Epidermal melanocyte (primary cell): ENCODE results near the gene IL20RA.
A peak's percentile ranks its signal among the peaks of the same experiment; 100 is the strongest.
"Not testable (repeated sequence)": the region's sequence is repeated elsewhere in the genome, so short reads cannot be mapped to it uniquely, and the experiment has no call there.

Source experiments
- DNase-seq: peaks from one replicate; pipeline ENCODE4 v3.0.0; 2011; ENCODE audit warnings: low spot score; ENCODE audit not compliant: insufficient read length

IL20RA gene, protein sequence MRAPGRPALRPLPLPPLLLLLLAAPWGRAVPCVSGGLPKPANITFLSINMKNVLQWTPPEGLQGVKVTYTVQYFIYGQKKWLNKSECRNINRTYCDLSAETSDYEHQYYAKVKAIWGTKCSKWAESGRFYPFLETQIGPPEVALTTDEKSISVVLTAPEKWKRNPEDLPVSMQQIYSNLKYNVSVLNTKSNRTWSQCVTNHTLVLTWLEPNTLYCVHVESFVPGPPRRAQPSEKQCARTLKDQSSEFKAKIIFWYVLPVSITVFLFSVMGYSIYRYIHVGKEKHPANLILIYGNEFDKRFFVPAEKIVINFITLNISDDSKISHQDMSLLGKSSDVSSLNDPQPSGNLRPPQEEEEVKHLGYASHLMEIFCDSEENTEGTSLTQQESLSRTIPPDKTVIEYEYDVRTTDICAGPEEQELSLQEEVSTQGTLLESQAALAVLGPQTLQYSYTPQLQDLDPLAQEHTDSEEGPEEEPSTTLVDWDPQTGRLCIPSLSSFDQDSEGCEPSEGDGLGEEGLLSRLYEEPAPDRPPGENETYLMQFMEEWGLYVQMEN

DNA sequence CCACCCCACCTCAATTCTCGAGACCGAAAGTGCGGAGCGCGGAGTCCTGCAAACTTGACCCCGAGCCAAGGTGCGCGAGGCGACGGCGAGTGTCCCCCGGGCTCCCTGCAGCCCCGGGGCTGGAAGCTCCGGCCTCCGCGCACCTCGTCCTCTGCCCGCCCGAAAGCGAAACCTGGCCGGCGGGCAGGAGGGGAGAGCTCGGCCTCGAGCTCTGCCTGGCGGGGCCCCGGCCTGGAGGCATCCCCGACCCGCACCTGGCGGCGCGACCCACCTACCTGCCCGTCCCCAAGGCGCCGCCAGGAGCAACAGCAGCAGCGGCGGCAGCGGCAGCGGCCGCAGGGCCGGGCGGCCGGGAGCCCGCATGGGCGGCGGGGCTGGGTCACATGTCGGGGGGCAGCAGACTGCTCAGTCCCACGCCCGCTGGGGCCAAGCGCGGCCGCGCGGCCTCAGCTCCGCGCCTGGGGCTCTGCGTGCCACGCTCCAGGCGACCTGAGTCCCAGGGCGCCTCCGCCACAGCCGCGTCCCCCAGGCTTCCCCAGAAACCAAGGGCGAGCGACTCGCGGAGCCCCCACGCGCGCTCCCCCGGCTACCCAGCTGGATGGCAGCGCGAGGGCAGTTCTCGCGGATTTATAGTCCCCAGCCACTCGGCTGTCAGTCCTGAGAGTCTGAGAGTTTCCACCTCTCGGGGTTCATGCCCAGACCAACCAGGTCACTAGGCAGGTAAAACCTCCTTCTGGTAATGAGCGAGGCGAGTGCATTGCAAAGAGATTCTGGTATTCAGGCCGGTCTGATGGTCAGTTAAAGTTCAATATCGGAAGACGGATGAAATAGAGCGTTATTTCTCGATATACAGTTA, at the start of gene IL20RA:
Gene IL20RA (minus strand): TSS at position 600 of the 856 bp plus-strand sequence. CDS start 237 bp downstream, at position 363.
- no peak for DNase-seq

DNA sequence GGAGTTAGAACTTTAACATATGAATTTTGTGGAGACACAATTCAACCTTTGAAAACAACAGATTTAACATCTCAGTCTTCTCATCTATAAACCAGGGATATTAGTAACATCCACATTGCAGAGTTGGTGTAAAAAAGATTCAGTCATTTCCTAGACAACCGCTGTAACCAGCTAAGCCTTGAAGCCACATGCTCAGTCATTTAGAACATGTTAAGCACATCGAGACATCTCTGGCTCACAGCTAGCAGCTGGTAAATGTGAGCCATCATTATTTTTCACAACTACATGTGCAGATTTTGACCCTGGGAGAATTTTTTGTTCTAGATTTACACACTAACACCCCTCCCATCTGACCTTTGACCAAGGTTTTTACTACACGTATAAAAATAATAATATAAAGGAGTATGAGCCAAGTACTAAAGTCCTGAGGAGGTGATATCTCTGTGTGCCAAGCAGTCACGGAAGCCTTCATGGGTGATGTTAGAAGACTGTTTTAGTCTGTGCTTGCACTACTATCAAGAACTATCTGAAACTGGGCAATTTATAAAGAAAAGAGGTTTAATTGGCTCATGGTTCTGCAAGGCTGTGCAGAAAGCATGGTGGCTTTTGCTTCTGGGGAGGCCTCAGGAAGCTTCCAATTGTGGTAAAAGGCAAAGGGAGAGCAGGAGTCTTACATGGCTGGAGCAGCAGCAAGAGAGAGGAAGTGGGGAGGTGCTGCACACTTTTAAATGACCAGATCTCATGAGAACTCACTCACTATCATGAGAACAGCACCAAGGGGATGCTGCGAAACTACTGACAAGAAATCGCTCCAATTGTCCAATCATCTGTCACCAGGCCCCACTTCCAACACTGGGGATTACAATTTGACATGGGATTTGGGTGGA, 48.7 kb upstream of the IL20RA start:
- no peak for DNase-seq

DNA sequence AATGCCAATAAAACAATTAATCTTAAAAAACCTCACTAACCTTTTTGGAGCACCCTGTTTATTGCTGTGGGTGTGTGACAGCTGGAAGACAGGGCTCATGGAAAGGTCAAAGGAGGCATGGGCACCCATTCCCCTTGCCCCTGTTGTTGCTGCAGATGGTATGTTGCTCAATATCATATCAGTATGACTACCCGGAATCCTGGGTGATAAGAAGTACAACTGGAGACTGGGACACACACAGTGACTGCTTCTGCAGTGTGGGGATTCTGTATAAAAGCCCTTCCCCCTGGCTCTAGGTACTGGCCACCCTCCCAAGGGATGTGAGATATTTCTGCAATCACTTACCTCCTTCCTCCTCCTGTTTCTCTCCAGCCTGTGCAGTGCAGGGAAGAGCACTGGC, 47.3 kb upstream of the IL20RA start:
- DNase-seq, result no peak

DNA sequence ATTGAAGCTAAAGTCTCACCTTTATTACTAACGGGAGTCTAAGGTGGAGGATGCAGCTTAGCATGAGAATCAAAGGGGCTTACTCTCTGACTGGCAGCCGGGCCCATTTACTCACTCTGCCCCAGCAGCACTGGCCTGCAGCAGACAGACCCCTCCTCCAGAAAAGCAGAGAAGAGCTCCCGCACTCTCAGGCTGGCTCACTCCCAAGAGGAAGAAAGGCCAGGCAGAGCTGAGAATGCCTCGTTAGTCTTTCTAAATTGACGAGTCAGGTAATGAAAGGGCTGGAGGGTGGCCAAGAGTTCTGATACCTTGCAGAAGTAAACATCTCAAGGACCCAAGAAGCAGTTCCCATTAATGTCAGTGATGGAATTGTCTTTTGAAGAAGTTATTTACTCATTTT, 44.5 kb upstream of the IL20RA start:
- no peak for DNase-seq

DNA sequence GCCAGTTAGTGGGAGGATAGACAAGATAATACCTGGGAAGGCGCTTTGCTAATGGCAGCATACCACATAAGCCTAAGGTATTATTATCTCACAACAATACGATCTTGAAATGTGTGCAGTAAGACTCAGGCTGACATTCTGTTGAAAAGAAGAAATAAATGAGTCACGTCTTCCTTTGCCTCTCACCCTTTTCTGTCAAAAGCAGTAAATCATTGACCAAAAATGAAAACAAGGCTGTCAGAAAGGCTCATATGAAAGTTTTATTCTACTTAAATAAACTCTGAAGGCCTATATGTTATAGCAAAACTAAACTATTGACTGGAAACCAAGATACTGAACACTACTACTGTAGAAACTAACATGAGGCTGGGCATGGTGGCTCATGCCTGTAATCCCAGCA, 43.1 kb upstream of the IL20RA start:
- DNase-seq, result no peak

DNA sequence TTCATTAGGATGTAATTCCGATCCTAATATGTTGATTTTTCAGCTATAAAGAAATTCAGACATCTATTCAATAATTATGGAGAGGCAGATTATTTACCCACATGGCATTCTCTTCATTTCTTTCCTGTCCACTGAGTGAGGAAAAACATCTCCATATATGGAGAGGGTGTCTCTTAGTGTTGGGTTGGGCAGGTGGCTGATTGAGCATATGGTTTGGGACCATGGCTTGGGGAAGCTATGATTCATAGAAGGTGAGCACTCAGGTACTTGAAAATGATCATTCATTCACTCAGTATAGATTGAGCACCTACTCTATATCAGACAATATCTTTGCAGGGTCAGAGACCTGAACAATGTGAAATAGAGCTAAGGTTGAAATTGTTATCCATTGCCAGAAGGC, 41.3 kb upstream of the IL20RA start:
- DNase-seq, result no peak

DNA sequence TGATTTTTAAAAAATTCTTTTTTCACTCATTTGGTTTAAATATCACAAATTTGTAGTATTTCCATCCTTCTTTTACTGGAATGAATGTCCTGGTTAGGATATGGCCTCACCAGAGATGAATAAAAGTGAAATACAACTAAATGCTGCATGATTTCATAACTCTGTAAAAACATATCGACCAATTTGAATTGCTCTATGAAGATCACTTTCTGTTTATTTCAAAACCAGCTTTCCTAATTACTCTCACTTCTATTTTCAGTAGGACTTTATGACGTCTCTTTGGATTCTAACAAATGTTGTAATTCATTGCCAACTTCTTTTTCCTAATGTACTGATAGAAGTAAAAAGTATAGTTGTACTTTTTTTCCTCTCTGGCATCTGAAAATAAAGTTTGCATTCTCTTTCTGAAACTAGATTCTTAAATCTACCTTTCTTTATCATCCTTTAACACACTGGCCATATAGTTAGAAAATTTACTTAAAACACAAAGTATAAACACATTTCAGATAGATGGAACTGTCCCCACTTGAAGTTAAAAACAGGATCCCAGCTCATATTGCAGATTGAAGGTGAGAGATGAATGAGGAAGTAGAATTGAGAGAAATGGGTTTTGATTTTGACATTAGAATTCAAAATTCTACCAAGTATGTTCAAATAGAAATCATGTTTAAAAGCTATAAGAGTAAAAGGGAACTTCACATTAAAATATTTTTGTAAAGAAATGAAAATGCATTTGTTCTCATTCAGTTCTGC, 40.3 kb upstream of the IL20RA start:
- no peak for DNase-seq

DNA sequence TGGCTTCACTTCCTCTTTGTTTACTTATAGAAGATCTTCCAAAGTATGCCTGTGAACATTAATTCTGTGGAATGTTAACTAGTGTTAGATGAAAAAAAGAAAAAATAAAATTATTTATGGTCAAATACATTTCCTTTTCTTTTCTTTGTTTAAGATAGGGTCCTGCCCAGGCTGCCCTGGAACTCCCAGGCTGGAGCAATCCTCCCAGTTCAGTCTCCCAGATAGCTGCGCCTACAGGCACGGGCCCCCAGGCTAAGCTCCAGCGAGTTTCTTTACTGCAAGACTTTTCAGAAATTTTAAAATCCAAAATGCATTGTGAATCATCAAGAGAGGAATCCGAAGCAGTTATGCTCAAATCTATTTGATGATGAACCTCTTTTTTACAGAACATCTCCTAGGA, 39.3 kb upstream of the IL20RA start:
- no peak for DNase-seq

DNA sequence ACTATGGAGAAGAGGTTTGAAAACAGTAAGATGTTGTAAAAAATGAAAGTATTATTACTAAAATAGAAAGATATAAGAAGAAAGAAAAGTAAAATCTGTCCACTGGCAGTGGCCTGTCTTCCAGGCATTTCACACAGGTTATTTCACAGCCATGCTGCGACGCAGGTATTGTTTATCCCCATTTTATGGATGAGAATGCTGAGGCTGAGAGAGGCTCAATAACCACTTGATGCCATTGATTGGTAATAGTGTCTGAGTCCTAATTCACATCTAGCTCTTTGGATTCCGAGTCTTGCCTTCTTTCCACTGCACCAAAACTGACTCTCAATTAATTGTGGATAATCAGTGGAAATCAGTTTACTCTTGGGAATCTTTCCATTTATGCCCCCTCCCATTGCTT, 37.2 kb upstream of the IL20RA start:
- DNase-seq, result no peak

DNA sequence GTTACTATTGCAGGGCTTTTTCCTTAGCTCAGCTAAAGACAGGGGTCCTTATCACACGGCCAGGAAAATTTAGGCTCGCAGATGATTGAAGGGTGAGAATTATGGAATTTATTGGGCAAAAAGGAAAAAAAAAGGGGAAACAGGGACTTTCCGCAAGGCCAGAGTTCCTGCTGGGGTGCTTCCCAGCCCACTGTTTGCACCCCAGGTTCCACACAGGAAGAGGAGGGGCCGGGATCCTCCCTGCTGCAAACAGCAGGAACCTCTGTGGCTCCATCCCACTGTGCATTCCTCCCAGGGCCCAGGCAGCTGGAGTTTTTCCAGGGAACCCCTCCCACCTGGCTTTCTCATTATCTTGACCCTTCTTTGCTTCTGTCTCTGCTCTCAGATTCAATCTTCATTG, 35.9 kb upstream of the IL20RA start:
- DNase-seq, result no peak

DNA sequence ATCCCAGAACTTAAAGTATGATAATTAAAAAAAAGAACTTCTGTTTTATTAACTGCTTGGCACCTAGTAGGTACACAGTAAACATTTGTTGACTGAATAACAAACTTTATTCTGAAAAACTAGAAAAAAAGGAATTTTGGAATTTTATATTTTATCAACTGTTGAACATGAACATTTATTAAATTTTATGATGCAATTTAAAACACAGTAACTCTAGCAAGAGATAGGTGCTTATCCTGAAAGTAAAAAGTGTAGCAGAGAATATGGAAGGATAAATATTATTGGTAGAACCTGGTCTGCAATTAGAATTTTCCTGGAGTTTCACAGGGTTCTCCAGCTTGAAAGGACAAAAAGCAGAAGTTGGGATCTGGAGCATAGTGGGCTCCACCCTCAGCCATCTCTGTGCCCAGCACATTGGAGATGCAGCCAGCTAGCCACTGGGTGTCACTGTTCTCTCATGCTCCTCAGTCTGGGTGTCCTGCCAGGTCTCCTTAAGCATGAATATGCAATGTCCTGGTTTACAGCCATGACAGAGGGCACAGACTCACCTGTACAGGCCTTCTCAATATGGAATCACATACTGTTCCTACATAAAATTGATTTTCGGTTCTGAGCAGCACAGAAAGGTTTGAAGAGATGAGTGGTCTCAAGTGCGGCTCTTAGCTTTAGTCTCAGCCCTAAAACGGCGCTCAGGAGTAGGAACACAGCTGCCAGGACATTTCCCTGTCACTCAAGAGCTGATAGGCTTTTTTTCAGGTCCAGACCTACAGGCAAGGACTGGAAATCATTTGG, 31.7 kb upstream of the IL20RA start:
- peak; percentile 22 for DNase-seq

DNA sequence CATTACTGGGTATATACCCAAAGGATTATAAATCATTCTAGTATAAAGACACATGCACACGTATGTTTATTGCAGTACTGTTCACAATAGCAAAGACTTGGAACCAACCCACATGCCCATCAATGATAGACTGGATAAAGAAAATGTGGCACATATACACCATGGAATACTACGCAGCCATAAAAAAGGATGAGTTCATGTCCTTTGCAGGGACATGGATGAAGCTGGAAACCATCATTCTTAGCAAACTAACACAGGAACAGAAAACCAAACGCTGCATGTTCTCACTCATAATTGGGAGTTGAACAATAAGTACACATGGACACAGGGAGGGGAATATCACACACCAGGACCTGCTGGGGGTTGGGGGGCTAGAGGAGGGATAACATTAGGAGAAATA, 31.0 kb upstream of the IL20RA start:
- DNase-seq, result not testable (repeated sequence)

DNA sequence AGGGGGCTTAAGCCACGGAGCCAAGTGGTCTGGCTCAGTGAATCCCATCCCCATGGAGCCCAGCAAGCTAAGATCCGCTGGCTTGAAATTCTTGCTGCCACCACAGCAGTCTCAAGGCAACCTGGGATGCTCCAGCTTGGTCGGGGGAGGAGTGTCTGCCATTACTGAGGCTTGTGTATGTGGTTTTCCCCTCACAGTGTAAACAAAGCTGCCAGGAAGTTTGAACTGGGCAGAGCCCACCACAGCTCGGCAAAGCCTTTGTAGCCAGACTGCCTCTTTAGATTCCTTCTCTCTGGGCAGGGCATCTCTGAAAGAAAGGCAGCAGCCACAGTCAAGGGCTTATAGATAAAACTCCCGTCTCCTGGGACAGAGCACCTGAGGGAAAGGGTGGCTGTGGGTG, 25.5 kb upstream of the IL20RA start:
- DNase-seq, result no peak

DNA sequence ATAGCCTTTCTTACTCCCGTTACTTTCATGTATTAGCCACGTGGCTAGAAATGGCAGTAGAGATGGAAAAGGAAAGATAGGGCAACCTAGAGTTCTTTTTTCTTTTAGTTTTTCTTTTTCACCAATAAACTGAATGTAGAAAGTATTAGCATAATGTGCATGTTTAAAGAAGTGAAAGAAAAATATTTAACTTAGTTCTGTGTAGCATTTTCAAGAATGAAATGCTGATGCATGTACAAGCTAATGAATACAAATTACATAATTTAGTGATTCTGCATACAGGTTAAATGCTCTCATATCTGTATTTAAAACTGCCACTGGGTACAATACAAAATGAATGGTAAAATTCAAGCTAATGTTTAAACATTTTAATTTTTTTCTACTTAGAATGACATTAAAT, 22.6 kb upstream of the IL20RA start:
- no peak for DNase-seq

DNA sequence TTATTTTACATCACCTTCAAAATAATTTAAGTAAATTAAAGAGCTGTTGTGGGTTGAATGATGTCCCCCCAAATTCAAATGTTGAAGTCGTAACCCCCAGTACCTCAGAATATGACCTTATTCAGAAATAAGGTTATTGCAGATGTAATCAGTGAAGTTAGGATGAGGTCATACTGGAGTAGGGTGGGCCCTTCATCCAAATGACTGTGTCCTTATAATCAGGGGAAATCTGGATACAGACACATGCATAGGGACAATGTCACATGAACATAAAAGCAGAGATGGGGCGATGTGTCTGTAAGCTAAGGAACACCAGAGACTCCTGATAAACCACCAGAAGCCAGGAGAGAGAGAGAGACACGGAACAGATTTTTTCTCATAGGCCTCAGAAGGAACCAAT, 13.3 kb upstream of the IL20RA start:
- no peak for DNase-seq

DNA sequence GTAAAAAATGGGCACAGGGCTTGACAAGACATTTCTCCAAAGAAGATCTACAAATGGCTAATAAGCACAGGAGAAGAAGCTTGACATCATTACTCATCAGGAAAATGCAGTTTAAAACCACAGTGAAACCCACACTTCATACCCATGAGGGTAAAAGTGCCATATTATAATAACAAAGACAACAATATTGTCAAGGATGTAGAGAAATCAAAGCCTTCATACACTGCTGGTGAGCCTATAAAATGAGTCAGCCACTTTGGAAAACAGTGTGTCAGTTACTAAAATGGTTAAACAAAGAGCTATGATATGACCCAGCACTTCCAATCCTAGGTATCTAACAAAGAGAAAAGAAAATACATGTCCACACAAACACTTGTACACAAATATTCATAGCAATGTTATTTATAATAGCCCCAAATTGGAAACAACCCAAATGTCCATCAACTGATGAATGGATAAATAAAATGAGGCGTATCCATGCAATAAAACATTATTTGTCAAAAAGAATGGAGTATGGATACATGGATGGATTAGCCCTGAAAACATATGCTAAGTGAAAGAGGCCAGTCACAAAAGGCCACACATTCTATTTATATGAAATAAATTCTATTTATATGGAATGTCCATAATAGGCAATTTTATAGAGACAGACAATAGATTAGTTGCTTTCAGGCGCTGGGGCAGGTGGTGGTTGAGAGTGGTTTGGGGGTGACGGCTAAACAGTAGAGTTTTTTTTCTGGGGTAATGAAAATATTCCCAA, 11.5 kb upstream of the IL20RA start:
- no peak for DNase-seq

DNA sequence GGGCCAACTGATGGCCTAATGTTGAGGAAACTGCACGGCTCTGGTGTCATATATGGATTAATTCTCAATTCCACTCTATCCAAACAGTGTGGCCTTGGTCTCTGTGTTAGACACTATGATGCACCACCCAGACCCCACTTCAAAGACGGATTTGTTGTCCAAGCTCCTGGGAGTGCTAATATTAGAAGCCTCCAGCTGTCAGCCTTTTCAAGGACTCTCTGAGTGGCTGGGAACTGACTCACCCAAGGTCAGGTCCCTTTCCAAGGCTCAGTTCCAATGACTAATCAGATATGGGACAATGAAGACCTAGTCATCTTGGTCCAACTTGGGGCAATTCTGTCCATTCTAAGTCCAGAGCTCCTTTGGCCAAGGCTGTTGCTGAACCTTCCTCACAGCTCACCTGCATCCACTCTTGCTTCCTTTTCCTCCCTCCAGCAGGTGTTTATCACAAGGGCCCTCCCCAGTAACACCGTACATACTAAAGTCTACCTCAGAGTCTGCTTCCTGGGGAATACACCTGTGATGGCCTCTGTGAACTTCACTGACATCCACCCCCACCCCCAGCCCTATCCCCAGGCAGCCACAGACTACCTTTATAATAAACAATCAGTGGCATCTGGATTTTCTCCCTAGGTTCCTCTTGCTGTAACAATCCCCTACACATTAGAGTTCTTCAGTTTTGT, 7.2 kb upstream of the IL20RA start:
- DNase-seq, result no peak

DNA sequence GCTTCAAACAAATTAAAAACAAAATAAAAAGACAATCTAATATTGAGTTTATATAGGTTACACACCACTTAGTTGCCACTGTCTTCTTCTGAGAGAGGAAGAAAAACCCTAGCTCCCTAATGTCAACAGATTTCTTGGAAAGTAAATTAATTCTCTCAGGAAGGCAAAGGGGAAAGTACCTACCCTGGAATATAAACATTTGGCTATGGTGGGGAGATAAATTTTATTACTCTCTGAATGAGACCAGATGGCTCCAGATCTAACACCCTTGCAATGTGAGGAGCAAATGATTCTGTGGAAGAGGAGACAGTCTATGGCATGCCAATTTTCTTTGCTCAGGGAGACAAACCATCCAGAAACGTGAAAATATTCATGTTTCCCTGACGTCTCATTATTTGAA, 4.3 kb upstream of the IL20RA start:
- DNase-seq, result no peak
